ENCODE results near the gene ARHGAP21. TPM values are rescaled to one million over a fixed set of nuclear protein-coding genes. Genes with fewer than 3 reads are reported as not detected.

Gene ARHGAP21
- total RNA-seq, 3 donors from 2014 or later (not counting 1 experiment from before 2014, with no cell fraction given) = 30.9 to 45.8 (median 34.7) TPM

DNA sequence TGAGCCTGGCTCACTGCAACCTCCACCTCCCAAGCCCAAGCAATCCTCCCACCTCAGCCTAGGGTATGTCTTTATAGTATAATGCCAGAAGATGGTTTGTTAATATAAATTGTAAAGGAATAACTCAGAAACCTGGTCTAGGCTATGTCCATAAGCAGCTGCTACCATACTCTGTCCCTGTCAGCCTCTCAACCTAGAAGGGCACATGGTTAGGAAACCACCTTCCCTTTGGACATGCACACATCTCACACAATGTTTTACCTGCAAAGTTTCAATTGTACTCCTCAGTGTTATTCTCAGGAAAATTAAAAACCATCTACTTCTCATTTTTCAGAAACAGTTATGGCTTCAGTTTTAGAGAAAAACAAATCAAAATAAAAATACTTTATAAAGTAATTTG is 40.1 kb downstream of the ARHGAP21 start:
- H3K27ac ChIP-seq (ENCODE audit: low read length) = no peak overlapping the region
- H3K4me3 ChIP-seq (ENCODE audit: low read length) = no peak overlapping the region
- H3K4me1 Mint-ChIP-seq = no peaks in the 10 kb centered on the region
- H3K36me3 ChIP-seq (ENCODE audit: control insufficient read depth, insufficient read depth, low read length) = no peaks in the 10 kb centered on the region
- H3K27me3 Mint-ChIP-seq (ENCODE audit: low read depth in 2 of 2) = no peaks in the 10 kb centered on the region
- TF ChIP-seq, protein P1, sequence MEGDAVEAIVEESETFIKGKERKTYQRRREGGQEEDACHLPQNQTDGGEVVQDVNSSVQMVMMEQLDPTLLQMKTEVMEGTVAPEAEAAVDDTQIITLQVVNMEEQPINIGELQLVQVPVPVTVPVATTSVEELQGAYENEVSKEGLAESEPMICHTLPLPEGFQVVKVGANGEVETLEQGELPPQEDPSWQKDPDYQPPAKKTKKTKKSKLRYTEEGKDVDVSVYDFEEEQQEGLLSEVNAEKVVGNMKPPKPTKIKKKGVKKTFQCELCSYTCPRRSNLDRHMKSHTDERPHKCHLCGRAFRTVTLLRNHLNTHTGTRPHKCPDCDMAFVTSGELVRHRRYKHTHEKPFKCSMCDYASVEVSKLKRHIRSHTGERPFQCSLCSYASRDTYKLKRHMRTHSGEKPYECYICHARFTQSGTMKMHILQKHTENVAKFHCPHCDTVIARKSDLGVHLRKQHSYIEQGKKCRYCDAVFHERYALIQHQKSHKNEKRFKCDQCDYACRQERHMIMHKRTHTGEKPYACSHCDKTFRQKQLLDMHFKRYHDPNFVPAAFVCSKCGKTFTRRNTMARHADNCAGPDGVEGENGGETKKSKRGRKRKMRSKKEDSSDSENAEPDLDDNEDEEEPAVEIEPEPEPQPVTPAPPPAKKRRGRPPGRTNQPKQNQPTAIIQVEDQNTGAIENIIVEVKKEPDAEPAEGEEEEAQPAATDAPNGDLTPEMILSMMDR (IDR thresholded peaks at IDR 0.05) = no peak
- intact Hi-C loops (cut with micrococcal nuclease) = no loop called here
- H3K36me3 Mint-ChIP-seq = no peaks in the 10 kb centered on the region
- ATAC-seq = no peak
- H3K4me1 ChIP-seq (ENCODE audit: control insufficient read depth, insufficient read depth, low read length) = no peaks in the 10 kb centered on the region
- H3K27ac Mint-ChIP-seq = no peak overlapping the region
- no peaks in the 10 kb centered on the region for H3K27me3 ChIP-seq (ENCODE audit: control insufficient read depth, insufficient read depth, low read length)
- no peaks in the 10 kb centered on the region for H3K9me3 ChIP-seq (ENCODE audit: control insufficient read depth, insufficient read depth, low read length)
- no peaks in the 10 kb centered on the region for H3K9me3 Mint-ChIP-seq
- DNase-seq = no peak
- no peak overlapping the region for H3K4me3 Mint-ChIP-seq

DNA sequence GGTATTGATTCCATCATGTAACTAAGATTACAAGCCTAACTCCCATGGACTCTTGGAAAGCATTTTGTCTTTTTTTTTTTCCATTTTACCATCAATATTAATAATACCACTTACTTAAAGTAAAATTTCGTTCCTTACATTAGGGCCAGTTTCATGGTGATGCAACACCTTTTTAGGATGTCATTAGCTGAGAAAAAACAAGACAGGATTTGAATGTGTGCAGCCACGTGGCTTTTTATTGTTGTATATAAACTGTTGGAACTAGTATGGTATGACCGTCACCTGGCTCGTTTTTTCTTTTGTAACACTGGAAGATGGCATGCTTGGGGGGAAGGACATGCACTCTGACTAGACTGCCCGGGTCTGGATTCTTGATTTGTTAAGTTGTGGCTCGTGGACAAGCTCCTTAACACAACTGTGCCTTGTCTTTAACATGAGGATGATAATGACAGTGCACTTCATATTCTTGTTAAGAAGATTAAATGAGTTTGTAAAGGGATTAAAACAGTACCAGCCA is 42.1 kb downstream of the ARHGAP21 start:
- intact Hi-C loops (cut with micrococcal nuclease) = no loop called here
- ATAC-seq = no peak
- H3K9me3 ChIP-seq (ENCODE audit: control insufficient read depth, insufficient read depth, low read length) = no peaks in the 10 kb centered on the region
- 79% methylated on average over 6 of the region's 6 CpGs for WGBS (ENCODE audit: insufficient coverage)
- no peak overlapping the region for H3K4me3 ChIP-seq (ENCODE audit: low read length)
- no peaks in the 10 kb centered on the region for H3K4me1 Mint-ChIP-seq
- H3K36me3 Mint-ChIP-seq = no peaks in the 10 kb centered on the region
- no peaks in the 10 kb centered on the region for H3K27me3 Mint-ChIP-seq (ENCODE audit: low read depth in 2 of 2)
- H3K27me3 ChIP-seq (ENCODE audit: control insufficient read depth, insufficient read depth, low read length) = no peaks in the 10 kb centered on the region
- H3K27ac Mint-ChIP-seq = no peak overlapping the region
- H3K4me1 ChIP-seq (ENCODE audit: control insufficient read depth, insufficient read depth, low read length) = no peaks in the 10 kb centered on the region
- no peak overlapping the region for H3K27ac ChIP-seq (ENCODE audit: low read length)
- TF ChIP-seq, protein P1 (IDR thresholded peaks at IDR 0.05) = no peak
- H3K9me3 Mint-ChIP-seq = no peaks in the 10 kb centered on the region
- DNase-seq = no peak
- H3K36me3 ChIP-seq (ENCODE audit: control insufficient read depth, insufficient read depth, low read length) = no peaks in the 10 kb centered on the region
- no peak overlapping the region for H3K4me3 Mint-ChIP-seq

DNA sequence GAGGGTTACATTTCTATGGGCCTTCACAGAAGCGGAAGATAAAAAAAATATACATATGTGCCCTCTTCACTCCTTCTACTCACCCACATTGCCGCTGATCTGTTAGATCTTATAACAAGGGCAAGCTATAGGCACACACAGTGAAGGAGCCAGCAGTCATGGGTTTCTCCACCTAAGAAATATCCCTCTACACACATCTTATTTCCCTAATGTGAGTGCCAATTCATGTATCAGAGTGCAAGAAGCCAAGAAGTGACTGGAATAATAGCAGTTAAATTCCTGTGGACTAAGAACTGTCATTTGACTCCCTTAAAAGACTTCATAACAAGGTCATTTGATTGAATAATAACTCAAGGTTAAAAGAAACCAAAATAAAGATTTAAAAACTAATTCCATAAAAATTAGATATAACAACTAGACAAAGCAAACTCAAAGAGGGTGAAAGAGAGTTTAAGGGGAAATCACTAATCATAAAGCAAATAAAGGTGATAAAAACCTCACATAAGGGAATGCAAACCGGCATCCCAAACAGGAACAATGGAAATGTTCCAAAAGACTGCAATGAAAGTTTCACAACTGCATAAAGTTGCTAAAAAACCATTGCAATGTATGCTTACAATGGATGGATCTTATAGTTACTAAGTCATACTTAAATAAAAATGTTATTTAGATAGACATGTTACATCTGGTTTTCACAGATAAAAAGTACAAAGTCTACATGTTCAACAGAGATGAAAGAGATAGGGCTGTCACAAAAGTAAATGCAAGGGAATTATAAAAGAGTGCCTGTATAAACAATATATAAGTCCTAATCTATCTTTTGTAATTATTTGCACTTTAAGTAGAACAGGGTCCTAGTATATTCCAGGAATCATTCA is 42.8 kb downstream of the ARHGAP21 start:
- intact Hi-C loops (cut with micrococcal nuclease) = no loop called here
- WGBS (ENCODE audit: insufficient coverage) = 96% methylated on average over 2 of the region's 3 CpGs
- Histone ChIP-seq H3K27ac (ENCODE audit: low read length) (no peak overlapping the region), H3K36me3 (ENCODE audit: control insufficient read depth, insufficient read depth, low read length) (no peaks in the 10 kb centered on the region), H3K4me1 (ENCODE audit: control insufficient read depth, insufficient read depth, low read length) (no peaks in the 10 kb centered on the region), H3K27me3 (ENCODE audit: control insufficient read depth, insufficient read depth, low read length) (no peaks in the 10 kb centered on the region), H3K9me3 (ENCODE audit: control insufficient read depth, insufficient read depth, low read length) (no peaks in the 10 kb centered on the region), H3K4me3 (ENCODE audit: low read length) (no peak overlapping the region)
- H3K4me1 Mint-ChIP-seq = no peaks in the 10 kb centered on the region
- no peak for DNase-seq
- no peak overlapping the region for H3K27ac Mint-ChIP-seq
- no peaks in the 10 kb centered on the region for H3K27me3 Mint-ChIP-seq (ENCODE audit: low read depth in 2 of 2)
- TF ChIP-seq, protein P1 (IDR thresholded peaks at IDR 0.05) = no peak
- H3K36me3 Mint-ChIP-seq = no peaks in the 10 kb centered on the region
- no peak overlapping the region for H3K4me3 Mint-ChIP-seq
- no peaks in the 10 kb centered on the region for H3K9me3 Mint-ChIP-seq
- ATAC-seq = no peak

Measured in natural killer cell (primary cell).